Trophoblast cell (in vitro differentiated cells and primary cell): ENCODE data around the gene PTDSS2.
A peak's percentile ranks its signal among the peaks of the same experiment; 100 is the strongest.
"Not testable (repeated sequence)": the region's sequence is repeated elsewhere in the genome, so short reads cannot be mapped to it uniquely, and the experiment has no call there.

Experiments used
- DNase-seq, 2 donors: peaks; one replicate each; pipeline ENCODE4 v3.0.0-alpha.2; 2016
- H2AFZ ChIP-seq: 2 replicates; pipeline ENCODE4 v1.6.1; 2013; ENCODE audit warnings: low read length, moderate library complexity, mild to moderate bottlenecking; ENCODE audit not compliant: insufficient read depth, poor library complexity
- H2AK5ac ChIP-seq: 2 replicates; pipeline ENCODE4 v1.6.1; 2013; ENCODE audit warnings: mild to moderate bottlenecking, low read length
- H2BK120ac ChIP-seq: 2 replicates; pipeline ENCODE4 v1.6.1; 2013; ENCODE audit warnings: low read length, mild to moderate bottlenecking, moderate library complexity; ENCODE audit not compliant: insufficient read depth, poor library complexity
- H2BK12ac ChIP-seq: 2 replicates; pipeline ENCODE4 v1.6.1; 2013; ENCODE audit warnings: mild to moderate bottlenecking, low read length, moderate library complexity
- H2BK5ac ChIP-seq: 2 replicates; pipeline ENCODE4 v1.6.1; 2013; ENCODE audit warnings: low read length, low read depth, moderate library complexity, mild to moderate bottlenecking; ENCODE audit not compliant: poor library complexity
- H3K14ac ChIP-seq: 2 replicates; pipeline ENCODE4 v1.6.1; 2013; ENCODE audit warnings: mild to moderate bottlenecking, low read length
- H3K18ac ChIP-seq: 2 replicates; pipeline ENCODE4 v1.6.1; 2013; ENCODE audit warnings: mild to moderate bottlenecking, low read length
- H3K23ac ChIP-seq: 2 replicates; pipeline ENCODE4 v1.6.1; 2013; ENCODE audit warnings: low read length
- H3K27ac ChIP-seq: 2 replicates; pipeline ENCODE4 v1.5.1; 2013; ENCODE audit warnings: low read depth, mild to moderate bottlenecking, inconsistent platforms, low read length, moderate library complexity
- H3K27me3 ChIP-seq: 2 replicates; pipeline ENCODE4 v1.6.1; 2013; ENCODE audit warnings: inconsistent platforms, mild to moderate bottlenecking, low read length, moderate library complexity; ENCODE audit not compliant: insufficient read depth
- H3K36me3 ChIP-seq, 2 experiments: 1 replicate in 1 of 2; 2 replicates in 1 of 2; pipeline ENCODE4 v1.6.1; 2013; ENCODE audit warnings: low read length in 2 of 2, mild to moderate bottlenecking in 2 of 2, moderate library complexity in 1 of 2; ENCODE audit not compliant: insufficient read depth in 2 of 2, control insufficient read depth in 1 of 2
- H3K4ac ChIP-seq: 2 replicates; pipeline ENCODE4 v1.6.1; 2013; ENCODE audit warnings: low read depth, mild to moderate bottlenecking, low read length, moderate library complexity
- H3K4me1 ChIP-seq, 2 experiments: 1 replicate in 1 of 2; 2 replicates in 1 of 2; pipeline ENCODE4 v1.6.1; 2013; ENCODE audit warnings: low read length in 2 of 2, mild to moderate bottlenecking in 2 of 2, moderate library complexity in 1 of 2; ENCODE audit not compliant: insufficient read depth in 2 of 2, control insufficient read depth in 1 of 2
- H3K4me2 ChIP-seq: 2 replicates; pipeline ENCODE4 v1.6.1; 2013; ENCODE audit warnings: inconsistent platforms, mild to moderate bottlenecking, low read length, moderate library complexity
- H3K4me3 ChIP-seq: 2 replicates; pipeline ENCODE4 v1.5.1; 2013; ENCODE audit warnings: mild to moderate bottlenecking, low read depth, low read length, inconsistent platforms
- H3K79me1 ChIP-seq: one replicate; pipeline ENCODE4 v1.6.1; 2013; ENCODE audit warnings: low read length
- H3K79me2 ChIP-seq: 2 replicates; pipeline ENCODE4 v1.6.1; 2013; ENCODE audit warnings: low read length, mild to moderate bottlenecking; ENCODE audit not compliant: control insufficient read depth, insufficient read depth, poor library complexity
- H3K9ac ChIP-seq: 2 replicates; pipeline ENCODE4 v1.6.1; 2013; ENCODE audit warnings: mild to moderate bottlenecking, low read length
- H3K9me3 ChIP-seq: 2 replicates; pipeline ENCODE4 v1.6.1; 2013; ENCODE audit warnings: low read depth, mild to moderate bottlenecking, control low read depth, inconsistent platforms, low read length; ENCODE audit not compliant: insufficient read depth
- H4K12ac ChIP-seq: 2 replicates; pipeline ENCODE4 v1.6.1; 2013; ENCODE audit warnings: low read depth, mild to moderate bottlenecking, low read length, moderate library complexity
- H4K8ac ChIP-seq: 2 replicates; pipeline ENCODE4 v1.6.1; 2013; ENCODE audit warnings: low read depth, mild to moderate bottlenecking, low read length, moderate library complexity
- H4K91ac ChIP-seq: one replicate; pipeline ENCODE4 v1.6.1; 2013; ENCODE audit warnings: low read depth, mild to moderate bottlenecking, low read length, moderate library complexity
- WGBS: extraction: QIAGEN DNeasy Blood & Tissue Kit; methylation state at CpG from one replicate; pipeline ENCODE4 v1.1.7; 2013; ENCODE audit warnings: missing lambda C conversion rate; ENCODE audit not compliant: insufficient read length, insufficient coverage; ENCODE audit errors: extremely low coverage; 5-methylcytosine and 5-hydroxymethylcytosine counted together

PTDSS2 gene

DNA sequence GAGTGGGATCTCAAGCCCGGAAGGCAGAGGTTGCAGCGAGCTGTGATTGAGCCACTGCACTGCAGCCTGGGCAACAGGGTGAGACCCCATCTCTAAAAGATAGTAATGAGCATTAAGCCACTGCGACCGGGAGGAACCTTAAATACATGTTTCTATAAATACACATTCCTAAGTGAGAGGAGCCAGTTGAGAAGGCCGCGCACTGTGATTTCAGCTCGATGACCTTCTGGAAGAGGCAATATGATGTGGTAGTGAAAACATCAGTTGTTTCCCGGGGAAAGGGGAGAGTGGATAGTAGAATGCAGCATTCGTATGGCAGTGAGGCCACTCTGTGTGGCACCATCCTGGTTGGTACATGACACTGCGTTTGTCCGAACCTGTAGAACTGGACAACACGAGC, 18.0 kb downstream of the PTDSS2 start:
- Histone ChIP-seq H3K23ac (no peak overlapping the region), H2AFZ (no peak overlapping the region), H3K18ac (no peak overlapping the region), H3K4me2 (no peak overlapping the region), H3K4me3 (no peak overlapping the region), H3K9me3 (peaks cover 1% of the 10 kb centered on the region), H4K8ac (no peak overlapping the region), H3K27ac (no peak overlapping the region), H3K14ac (no peak overlapping the region), H2BK120ac (no peak overlapping the region), H2AK5ac (no peak overlapping the region), H3K9ac (no peak overlapping the region), H3K27me3 (no peaks in the 10 kb centered on the region), H3K36me3 (peaks cover 3 to 5% of the 10 kb centered on the region in 2 experiments), H3K79me1 (peaks cover 13% of the 10 kb centered on the region), H3K4me1 (peaks cover 28 to 39% of the 10 kb centered on the region in 2 experiments), H4K91ac (peak overlapping the region; percentile 12), H2BK5ac (no peak overlapping the region), H3K4ac (no peak overlapping the region), H4K12ac (no peak overlapping the region), H3K79me2 (peaks cover 2% of the 10 kb centered on the region), H2BK12ac (no peak overlapping the region)
- WGBS = no CpG with 5 or more reads among the region's 12 CpGs
- no peak for DNase-seq

DNA sequence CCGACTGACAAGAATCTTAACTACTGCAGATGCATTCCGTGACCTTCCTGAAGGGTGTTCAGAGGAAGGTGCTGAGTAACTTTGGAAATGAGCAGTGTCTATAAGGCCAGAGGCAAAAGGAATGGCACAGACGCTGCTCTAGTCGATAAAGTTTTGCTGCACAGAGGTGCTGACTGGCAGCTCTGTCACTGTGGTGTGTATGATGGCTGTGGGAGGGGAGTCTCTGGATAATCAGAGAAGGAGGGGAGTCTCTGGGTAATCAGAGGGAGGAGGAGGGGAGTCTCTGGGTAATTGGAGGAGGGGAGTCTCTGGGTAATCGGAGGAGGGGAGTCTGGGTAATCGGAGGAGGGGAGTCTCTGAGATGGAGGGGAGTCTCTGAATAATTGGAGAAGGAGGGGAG, 18.4 kb downstream of the PTDSS2 start:
- no peak for DNase-seq
- peaks cover 2% of the 10 kb centered on the region for H3K79me2 ChIP-seq

DNA sequence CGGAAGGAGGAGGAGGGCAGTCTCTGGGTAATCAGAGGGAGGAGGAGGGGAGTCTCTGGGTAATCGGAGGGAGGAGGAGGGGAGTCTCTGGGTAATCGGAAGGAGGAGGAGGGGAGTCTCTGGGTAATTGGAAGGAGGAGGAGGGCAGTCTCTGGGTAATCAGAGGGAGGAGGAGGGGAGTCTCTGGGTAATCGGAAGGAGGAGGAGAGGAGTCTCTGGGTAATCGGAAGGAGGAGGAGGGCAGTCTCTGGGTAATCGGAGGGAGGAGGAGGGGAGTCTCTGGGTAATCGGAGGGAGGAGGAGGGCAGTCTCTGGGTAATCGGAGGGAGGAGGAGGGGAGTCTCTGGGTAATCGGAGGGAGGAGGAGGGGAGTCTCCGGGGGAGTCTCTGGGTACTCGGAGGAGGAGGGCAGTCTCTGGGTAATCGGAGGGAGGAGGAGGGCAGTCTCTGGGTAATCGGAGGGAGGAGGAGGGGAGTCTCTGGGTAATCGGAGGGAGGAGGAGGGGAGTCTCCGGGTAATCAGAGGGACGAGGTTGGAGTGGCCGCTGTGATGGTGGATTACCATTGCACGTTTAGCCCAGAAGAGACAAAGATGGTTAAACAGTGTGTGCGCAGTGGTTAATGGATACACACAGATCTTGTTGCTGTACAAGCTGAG, 19.1 kb downstream of the PTDSS2 start:
- H4K8ac ChIP-seq = peak overlapping the region; percentile 2
- peaks cover 13% of the 10 kb centered on the region for H3K79me1 ChIP-seq
- H3K9me3 ChIP-seq, H3K27ac ChIP-seq, H3K23ac ChIP-seq, H2BK12ac ChIP-seq, H3K4me3 ChIP-seq, H3K9ac ChIP-seq, H3K79me2 ChIP-seq, H2BK120ac ChIP-seq, H3K4me2 ChIP-seq, H2AFZ ChIP-seq, H3K18ac ChIP-seq, H2BK5ac ChIP-seq, H3K27me3 ChIP-seq, H3K4ac ChIP-seq, DNase-seq, H4K12ac ChIP-seq, H3K36me3 ChIP-seq: not testable (repeated sequence)
- peak overlapping the region; percentile 0 for H4K91ac ChIP-seq
- WGBS = no CpG with 5 or more reads among the region's 19 CpGs
- H3K14ac ChIP-seq = peak overlapping the region; percentile 25
- H2AK5ac ChIP-seq = peak overlapping the region; percentile 3
- peaks cover 28 to 39% of the 10 kb centered on the region in 2 experiments for H3K4me1 ChIP-seq

More for the DNA sequence above, 18.4 kb downstream of the PTDSS2 start:
- no peak overlapping the region for H3K4me3 ChIP-seq
- H3K18ac ChIP-seq = no peak overlapping the region
- H3K4me2 ChIP-seq = no peak overlapping the region
- H3K79me1 ChIP-seq = peaks cover 13% of the 10 kb centered on the region
- peaks cover 1% of the 10 kb centered on the region for H3K9me3 ChIP-seq
- H2AFZ ChIP-seq = no peak overlapping the region
- H3K4me1 ChIP-seq = peaks cover 28 to 39% of the 10 kb centered on the region in 2 experiments
- no CpG with 5 or more reads among the region's 6 CpGs for WGBS
- no peak overlapping the region for H2AK5ac ChIP-seq
- H3K14ac ChIP-seq = no peak overlapping the region
- H4K12ac ChIP-seq = no peak overlapping the region
- H3K9ac ChIP-seq = no peak overlapping the region
- H2BK5ac ChIP-seq = no peak overlapping the region
- H4K8ac ChIP-seq = no peak overlapping the region
- no peaks in the 10 kb centered on the region for H3K27me3 ChIP-seq
- no peak overlapping the region for H2BK120ac ChIP-seq
- no peak overlapping the region for H3K4ac ChIP-seq
- peaks cover 3 to 5% of the 10 kb centered on the region in 2 experiments for H3K36me3 ChIP-seq
- no peak overlapping the region for H3K27ac ChIP-seq
- H3K23ac ChIP-seq = no peak overlapping the region
- no peak overlapping the region for H2BK12ac ChIP-seq
- H4K91ac ChIP-seq = peak overlapping the region; percentile 47

DNA sequence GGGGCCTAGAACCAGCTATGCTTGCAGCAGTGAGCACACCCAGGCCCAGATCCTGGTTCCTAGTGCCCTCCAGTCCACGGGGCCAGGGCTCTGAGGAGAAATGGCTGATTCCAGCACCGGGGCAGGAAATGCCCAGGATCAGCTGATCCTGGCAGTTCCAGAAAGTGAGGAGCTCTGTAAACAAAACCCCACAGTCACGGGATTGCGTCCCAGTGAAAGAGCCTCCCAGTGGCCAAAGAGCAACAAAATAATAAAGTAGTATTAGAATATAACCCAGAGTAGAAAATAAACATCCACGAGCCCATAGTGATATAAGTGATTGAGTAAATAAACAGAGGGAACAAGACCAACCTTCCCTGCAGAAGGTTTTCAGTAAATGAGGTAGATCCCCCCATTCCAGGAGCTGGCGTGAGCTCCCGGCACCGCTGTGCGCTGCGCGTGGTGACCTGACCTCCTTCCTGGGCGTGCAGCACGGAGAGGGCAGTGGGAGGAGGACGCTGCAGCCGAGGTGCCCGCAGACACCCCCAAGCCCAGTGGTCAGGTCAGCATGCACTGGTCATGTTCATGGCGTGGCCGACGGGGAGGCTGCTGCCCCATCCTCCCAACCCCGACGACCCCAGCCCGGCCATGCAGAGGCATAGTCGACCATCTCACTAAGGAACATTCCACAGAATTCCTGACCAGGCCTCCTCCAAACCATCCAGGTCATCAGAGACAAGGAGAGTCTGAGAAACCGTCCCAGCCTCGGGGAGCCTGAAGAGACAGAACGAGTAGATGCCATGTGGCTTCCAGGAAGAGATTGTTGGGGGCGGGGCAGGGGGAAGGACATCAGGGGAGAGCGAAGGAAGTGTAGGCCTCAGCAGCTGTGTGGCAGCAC, 19.8 kb downstream of the PTDSS2 start:
- peak overlapping the region; percentile 57 for H3K4ac ChIP-seq
- H3K4me1 ChIP-seq = peaks cover 28 to 35% of the 10 kb centered on the region in 2 experiments
- H3K79me1 ChIP-seq = peaks cover 13% of the 10 kb centered on the region
- H3K4me2 ChIP-seq = no peak overlapping the region
- no peak overlapping the region for H3K4me3 ChIP-seq
- H4K91ac ChIP-seq = peak overlapping the region; percentile 69
- H3K36me3 ChIP-seq = peaks cover 0 to 6% of the 10 kb centered on the region in 2 experiments
- H4K12ac ChIP-seq = peak overlapping the region; percentile 22
- H3K9me3 ChIP-seq = peaks cover 1% of the 10 kb centered on the region
- no peak overlapping the region for H3K23ac ChIP-seq
- H2BK120ac ChIP-seq = peak overlapping the region; percentile 68
- H2BK5ac ChIP-seq = no peak overlapping the region
- H2AK5ac ChIP-seq = peak overlapping the region; percentile 92
- WGBS = no CpG with 5 or more reads among the region's 28 CpGs
- no peaks in the 10 kb centered on the region for H3K27me3 ChIP-seq
- H3K27ac ChIP-seq = no peak overlapping the region
- no peak overlapping the region for H3K9ac ChIP-seq
- peak overlapping the region; percentile 56 for H2AFZ ChIP-seq
- H3K14ac ChIP-seq = peak overlapping the region; percentile 91
- H4K8ac ChIP-seq = peak overlapping the region; percentile 64
- peak overlapping the region; percentile 95 for H3K18ac ChIP-seq
- H3K79me2 ChIP-seq = peaks cover 2% of the 10 kb centered on the region
- no peak for DNase-seq
- peak overlapping the region; percentile 46 for H2BK12ac ChIP-seq
